GM06990 (cell line): ENCODE results near the gene HES5.

ENCODE experiments used
- DNase-seq: peaks from one replicate; pipeline ENCODE4 v3.0.0-alpha.2; 2011; ENCODE audit not compliant: insufficient read length; ENCODE audit errors: extremely low read depth
- H3K27me3 ChIP-seq: replicated peaks from 2 replicates; pipeline ENCODE4 v1.6.0; 2011; ENCODE audit warnings: low read length; ENCODE audit not compliant: control insufficient read depth, insufficient read depth
- H3K36me3 ChIP-seq: 2 replicates; pipeline ENCODE4 v1.5.1; 2011; ENCODE audit warnings: low read length; ENCODE audit not compliant: control insufficient read depth, insufficient read depth
- H3K4me3 ChIP-seq: replicated peaks from 2 replicates; pipeline ENCODE4 v1.5.1; 2011; ENCODE audit warnings: low read depth, mild to moderate bottlenecking, control low read depth, low read length
- CTCF ChIP-seq: IDR thresholded peaks from 2 replicates; pipeline ENCODE4 v1.5.1; 2011; ENCODE audit warnings: low read length, control low read depth, mild to moderate bottlenecking, inconsistent platforms; ENCODE audit not compliant: insufficient read depth, poor library complexity, severe bottlenecking

HES5 gene

GRCh38 chr1:2501041-2501819 is 28.8 kb downstream of the HES5 start:
- no peak overlapping the region for H3K4me3 ChIP-seq
- DNase-seq = no peak
- no peaks in the 10 kb centered on the region for H3K36me3 ChIP-seq
- no peaks in the 10 kb centered on the region for H3K27me3 ChIP-seq
- no peak for TF ChIP-seq CTCF

GRCh38 chr1:2499986-2500596 is 30.0 kb downstream of the HES5 start:
- Histone ChIP-seq H3K27me3 (no peaks in the 10 kb centered on the region; the same call in 1 of the 2 replicates), H3K36me3 (no peaks in the 10 kb centered on the region), H3K4me3 (no peak overlapping the region)
- no peak for DNase-seq
- no peak for TF ChIP-seq CTCF

GRCh38 chr1:2499260-2499659 is 30.8 kb downstream of the HES5 start:
- no peak for TF ChIP-seq CTCF
- H3K27me3 ChIP-seq = no peaks in the 10 kb centered on the region; the same call in 1 of the 2 replicates
- no peaks in the 10 kb centered on the region for H3K36me3 ChIP-seq
- DNase-seq = no peak
- no peak overlapping the region for H3K4me3 ChIP-seq

- Histone ChIP-seq H3K27me3 (no peaks in the 10 kb centered on the region; the same call in 1 of the 2 replicates), H3K36me3 (no peaks in the 10 kb centered on the region), H3K4me3 (no peak overlapping the region)
- no peak for TF ChIP-seq CTCF
- no peak for DNase-seq
Measured at GRCh38 chr1:2498648-2499047, 31.4 kb downstream of the HES5 start.

GRCh38 chr1:2497891-2498290 is 32.2 kb downstream of the HES5 start:
- TF ChIP-seq CTCF = no peak
- Histone ChIP-seq H3K27me3 (no peaks in the 10 kb centered on the region; the same call in 1 of the 2 replicates), H3K4me3 (no peak overlapping the region), H3K36me3 (no peaks in the 10 kb centered on the region)
- DNase-seq = no peak

GRCh38 chr1:2496746-2497145 is 33.3 kb downstream of the HES5 start:
- no peak overlapping the region for H3K4me3 ChIP-seq
- no peak for DNase-seq
- H3K27me3 ChIP-seq = no peaks in the 10 kb centered on the region; the same call in 1 of the 2 replicates
- TF ChIP-seq CTCF = no peak
- no peaks in the 10 kb centered on the region for H3K36me3 ChIP-seq
